ENCODE measurements around the gene TSPO.

Gene TSPO

DNA sequence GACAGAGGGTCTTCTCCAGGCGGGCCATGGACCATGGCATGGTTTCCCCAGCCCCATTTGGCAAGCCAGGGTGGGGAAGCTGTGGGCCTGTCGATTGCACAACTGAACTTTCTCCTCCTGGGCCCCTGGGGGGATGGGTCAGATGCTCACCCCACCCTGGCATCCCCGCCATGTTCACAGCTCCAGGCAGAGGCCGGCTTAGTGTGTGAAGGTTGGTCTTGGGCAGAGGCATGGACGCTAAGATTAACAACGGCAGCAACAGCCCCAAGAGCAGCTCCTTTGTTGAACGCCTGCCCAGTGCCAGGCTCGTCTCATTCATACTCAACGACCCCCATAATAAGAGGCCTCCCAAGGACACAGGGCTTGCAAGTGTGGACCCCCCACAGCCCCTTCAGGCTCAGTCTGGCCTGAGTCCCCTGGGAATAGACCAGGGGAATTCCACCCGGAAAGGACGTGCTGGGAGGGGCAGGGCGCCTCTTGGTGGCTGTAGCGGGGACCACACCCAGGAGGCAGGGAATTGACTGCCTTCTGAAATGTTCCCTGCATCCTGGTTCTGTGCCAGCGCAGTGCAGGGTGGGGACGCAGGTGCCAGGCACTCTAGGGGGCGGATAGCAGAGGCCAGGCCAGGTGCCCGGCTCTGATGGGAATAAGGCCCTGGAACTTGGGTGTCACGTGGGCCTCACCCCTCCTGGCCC lies 8.3 kb downstream of the TSPO start:
- TF ChIP-seq, protein P1, sequence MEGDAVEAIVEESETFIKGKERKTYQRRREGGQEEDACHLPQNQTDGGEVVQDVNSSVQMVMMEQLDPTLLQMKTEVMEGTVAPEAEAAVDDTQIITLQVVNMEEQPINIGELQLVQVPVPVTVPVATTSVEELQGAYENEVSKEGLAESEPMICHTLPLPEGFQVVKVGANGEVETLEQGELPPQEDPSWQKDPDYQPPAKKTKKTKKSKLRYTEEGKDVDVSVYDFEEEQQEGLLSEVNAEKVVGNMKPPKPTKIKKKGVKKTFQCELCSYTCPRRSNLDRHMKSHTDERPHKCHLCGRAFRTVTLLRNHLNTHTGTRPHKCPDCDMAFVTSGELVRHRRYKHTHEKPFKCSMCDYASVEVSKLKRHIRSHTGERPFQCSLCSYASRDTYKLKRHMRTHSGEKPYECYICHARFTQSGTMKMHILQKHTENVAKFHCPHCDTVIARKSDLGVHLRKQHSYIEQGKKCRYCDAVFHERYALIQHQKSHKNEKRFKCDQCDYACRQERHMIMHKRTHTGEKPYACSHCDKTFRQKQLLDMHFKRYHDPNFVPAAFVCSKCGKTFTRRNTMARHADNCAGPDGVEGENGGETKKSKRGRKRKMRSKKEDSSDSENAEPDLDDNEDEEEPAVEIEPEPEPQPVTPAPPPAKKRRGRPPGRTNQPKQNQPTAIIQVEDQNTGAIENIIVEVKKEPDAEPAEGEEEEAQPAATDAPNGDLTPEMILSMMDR (IDR thresholded peaks at IDR 0.05), result no peak

DNA sequence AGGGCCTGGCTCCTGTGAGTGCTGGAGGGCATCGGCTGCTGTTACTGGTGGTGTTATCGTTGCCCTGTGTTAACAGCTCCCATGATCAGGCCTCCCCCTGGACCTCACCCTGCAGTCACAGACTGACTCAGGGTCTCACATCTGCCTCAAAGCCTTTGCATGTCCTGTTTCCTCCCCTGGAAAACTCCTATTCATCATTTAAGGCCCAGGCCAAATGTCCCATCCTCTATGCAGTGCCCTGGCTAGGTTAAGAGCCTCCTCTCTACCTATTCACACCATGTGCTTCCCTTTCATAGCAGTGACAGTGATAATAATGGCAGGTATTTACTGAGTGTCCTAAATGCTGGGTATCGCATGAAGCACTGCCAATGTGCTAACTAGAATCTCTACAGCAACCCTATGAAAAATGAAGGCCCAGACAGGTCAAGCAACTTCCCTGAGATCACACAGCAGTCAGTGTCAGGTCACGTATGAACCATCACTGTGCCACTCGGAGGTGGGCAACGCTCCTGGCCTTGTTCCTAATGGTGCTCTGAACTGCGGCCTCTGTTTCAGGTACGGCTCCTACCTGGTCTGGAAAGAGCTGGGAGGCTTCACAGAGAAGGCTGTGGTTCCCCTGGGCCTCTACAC lies 9.3 kb downstream of the TSPO start:
- TF ChIP-seq, protein P1 (IDR thresholded peaks at IDR 0.05), result no peak

DNA sequence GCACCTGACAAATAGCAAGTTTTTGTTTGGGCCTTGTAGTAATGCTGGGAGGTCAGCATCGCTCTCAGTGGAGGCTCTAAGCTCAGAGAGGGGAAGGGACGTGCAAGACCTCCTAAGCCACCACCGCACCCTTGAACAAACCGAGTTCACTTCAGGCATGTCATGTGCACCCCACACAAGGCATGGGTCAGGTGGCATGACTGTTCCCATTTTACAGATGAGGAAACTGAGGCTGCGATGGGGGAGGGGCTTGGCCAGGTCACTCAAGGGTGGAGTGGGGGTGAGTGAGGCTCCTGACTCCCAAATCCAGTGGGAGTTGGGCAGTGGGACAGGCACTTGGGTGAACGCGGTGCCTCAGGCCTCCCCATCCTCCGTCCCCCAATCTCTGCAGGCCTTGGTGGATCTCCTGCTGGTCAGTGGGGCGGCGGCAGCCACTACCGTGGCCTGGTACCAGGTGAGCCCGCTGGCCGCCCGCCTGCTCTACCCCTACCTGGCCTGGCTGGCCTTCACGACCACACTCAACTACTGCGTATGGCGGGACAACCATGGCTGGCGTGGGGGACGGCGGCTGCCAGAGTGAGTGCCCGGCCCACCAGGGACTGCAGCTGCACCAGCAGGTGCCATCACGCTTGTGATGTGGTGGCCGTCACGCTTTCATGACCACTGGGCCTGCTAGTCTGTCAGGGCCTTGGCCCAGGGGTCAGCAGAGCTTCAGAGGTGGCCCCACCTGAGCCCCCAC lies 11.2 kb downstream of the TSPO start:
- TF ChIP-seq, protein P1 (IDR thresholded peaks at IDR 0.05), result no peak

DNA sequence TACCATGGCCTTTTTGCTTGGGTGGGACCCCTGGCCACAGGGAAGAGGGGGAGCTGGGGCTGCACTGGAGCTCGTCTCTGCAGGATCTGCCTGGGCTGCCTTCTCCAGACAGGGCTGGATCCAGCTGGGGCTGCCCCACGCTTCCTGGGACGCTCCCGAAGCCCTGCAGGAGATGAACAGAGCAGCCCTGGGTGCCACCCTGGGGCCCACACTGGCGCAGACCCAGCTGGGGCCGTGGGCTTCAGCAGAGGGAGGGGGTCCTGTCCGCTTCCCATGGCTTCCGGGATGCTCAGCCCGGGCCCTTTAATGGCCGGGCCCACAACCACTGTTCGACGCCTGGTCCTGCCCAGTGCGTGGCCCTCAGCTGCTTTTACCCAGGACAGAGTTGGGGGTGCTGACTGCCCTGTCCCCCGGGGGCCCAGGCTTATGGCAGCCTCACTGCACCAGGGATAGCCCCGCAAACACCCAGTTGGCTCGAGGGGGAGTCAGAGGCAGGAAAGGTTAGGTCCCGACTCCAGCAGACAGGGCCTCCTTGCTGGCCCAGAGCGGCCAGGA lies 12.0 kb downstream of the TSPO start:
- TF ChIP-seq, protein P1 (IDR thresholded peaks at IDR 0.05), result no peak

DNA sequence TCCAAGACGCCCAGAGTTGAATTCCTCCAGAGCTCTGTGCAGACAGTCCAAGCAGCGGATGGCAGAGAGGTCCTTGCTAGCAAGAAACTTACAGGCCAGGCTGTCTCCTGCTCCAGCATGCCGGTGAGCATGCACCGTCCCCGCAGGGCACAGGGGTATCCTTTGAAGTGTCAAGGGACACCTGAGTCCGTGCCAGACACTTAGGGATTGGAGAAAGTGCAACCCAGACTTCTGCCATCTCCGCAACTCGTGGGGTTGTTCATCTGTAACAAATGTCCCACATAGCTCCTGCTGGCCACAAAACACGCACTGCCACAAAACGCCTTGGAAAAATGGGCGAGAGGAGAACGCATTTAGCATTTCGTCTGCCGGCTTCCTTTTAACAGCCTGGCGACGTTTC lies 13.3 kb downstream of the TSPO start:
- TF ChIP-seq, protein P1 (IDR thresholded peaks at IDR 0.05), result no peak

DNA sequence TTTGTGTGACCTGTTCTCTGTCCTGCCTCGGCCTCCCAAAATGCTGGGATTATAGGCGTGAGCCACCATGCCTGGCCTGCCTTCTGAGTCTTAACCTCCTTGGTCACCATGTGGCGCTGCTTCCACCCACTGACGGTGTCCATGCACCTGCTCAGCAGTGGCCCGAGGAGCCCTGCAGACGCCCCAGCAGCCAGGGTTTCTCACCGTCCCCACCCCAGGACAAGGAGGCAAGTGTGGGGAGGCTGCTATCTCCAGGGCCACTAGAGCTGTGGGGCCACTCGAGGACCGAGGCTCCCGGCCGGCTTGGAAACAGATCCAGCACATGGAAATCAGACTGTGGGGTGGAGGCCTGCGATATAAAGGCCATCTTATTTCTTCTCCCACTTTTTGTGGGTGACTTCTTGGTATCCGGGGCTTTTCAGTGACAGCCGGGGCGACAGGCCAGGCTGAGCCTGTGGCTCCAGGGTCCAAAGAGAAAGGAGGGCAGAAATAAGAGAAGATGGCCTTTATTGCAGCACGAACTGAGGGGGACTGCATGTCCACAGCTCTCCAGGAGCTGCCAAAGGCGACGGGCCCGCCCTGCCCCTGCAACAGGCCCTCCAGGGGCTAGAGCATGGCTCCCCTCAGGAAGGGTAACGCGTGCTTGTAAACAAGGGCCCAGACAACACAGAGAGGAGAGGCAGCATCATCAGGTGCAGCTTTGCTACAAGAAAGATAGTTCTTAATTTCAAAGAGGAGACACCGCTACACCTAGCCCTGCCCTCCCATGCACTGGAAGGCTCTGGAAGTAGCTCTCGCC lies 15.0 kb downstream of the TSPO start:
- TF ChIP-seq, protein P1 (IDR thresholded peaks at IDR 0.05), result no peak
